Muscle layer of colon (tissue), 2 donors: ENCODE results near the gene DMBX1.

Experiments
- H3K27ac ChIP-seq: one replicate; pipeline ENCODE4 v1.7.0; 2013; ENCODE audit warnings: low read depth, mild to moderate bottlenecking, low read length, moderate library complexity
- H3K27me3 ChIP-seq, 2 donors: one replicate each; pipeline ENCODE4 v1.7.0; 2013; ENCODE audit warnings: low read length in 2 of 2, mild to moderate bottlenecking in 2 of 2; ENCODE audit not compliant: insufficient read depth in 2 of 2, control insufficient read depth in 1 of 2
- H3K36me3 ChIP-seq: one replicate; pipeline ENCODE4 v1.7.0; 2013; ENCODE audit warnings: mild to moderate bottlenecking, low read length; ENCODE audit not compliant: insufficient read depth
- H3K4me1 ChIP-seq: one replicate; pipeline ENCODE4 v1.7.0; 2013; ENCODE audit warnings: mild to moderate bottlenecking, low read length; ENCODE audit not compliant: insufficient read depth
- H3K4me3 ChIP-seq, 2 donors: one replicate each; pipeline ENCODE4 v1.7.0; 2013; ENCODE audit warnings: low read length in 2 of 2, low read depth in 1 of 2, mild to moderate bottlenecking in 1 of 2, moderate library complexity in 1 of 2
- H3K9ac ChIP-seq: one replicate; pipeline ENCODE4 v1.7.0; 2013; ENCODE audit warnings: low read length
- H3K9me3 ChIP-seq: one replicate; pipeline ENCODE4 v1.7.0; 2013; ENCODE audit warnings: mild to moderate bottlenecking, low read length
- donor health status: abdominal sarcoma.
- donor health status: Adenocarcinoma of cecum.

Gene DMBX1

GRCh38 chr1:46461809-46462448, 27.7 kb upstream of the DMBX1 start:
- Histone ChIP-seq H3K4me1 (no peaks in the 10 kb centered on the region), H3K27ac (no peak overlapping the region), H3K9ac (no peak overlapping the region), H3K9me3 (no peaks in the 10 kb centered on the region), H3K27me3 (no peaks in the 10 kb centered on the region), H3K4me3 (no peak overlapping the region), H3K36me3 (no peaks in the 10 kb centered on the region)

- H3K27me3 ChIP-seq, result peaks cover 0 to 10% of the 10 kb centered on the region in 2 donors
- no peak overlapping the region for H3K9ac ChIP-seq
- H3K36me3 ChIP-seq, result no peaks in the 10 kb centered on the region
- no peaks in the 10 kb centered on the region for H3K9me3 ChIP-seq
- no peak overlapping the region for H3K4me3 ChIP-seq
- H3K4me1 ChIP-seq, result peaks cover 5% of the 10 kb centered on the region
- H3K27ac ChIP-seq, result no peak overlapping the region
Measured at GRCh38 chr1:46464013-46464548, 25.6 kb upstream of the DMBX1 start.

GRCh38 chr1:46464915-46465314, 24.7 kb upstream of the DMBX1 start:
- Histone ChIP-seq H3K9ac (no peak overlapping the region), H3K4me3 (no peak overlapping the region), H3K4me1 (peaks cover 5% of the 10 kb centered on the region), H3K9me3 (no peaks in the 10 kb centered on the region), H3K27ac (no peak overlapping the region), H3K36me3 (no peaks in the 10 kb centered on the region), H3K27me3 (peaks cover 0 to 16% of the 10 kb centered on the region in 2 donors)

- Histone ChIP-seq H3K9me3 (no peaks in the 10 kb centered on the region), H3K27me3 (peaks cover 0 to 22% of the 10 kb centered on the region in 2 donors), H3K9ac (no peak overlapping the region), H3K4me3 (peak overlapping the region; percentile 62 to 83), H3K36me3 (no peaks in the 10 kb centered on the region), H3K4me1 (peaks cover 5% of the 10 kb centered on the region), H3K27ac (no peak overlapping the region)
Measured at GRCh38 chr1:46465981-46466476, 23.6 kb upstream of the DMBX1 start.

GRCh38 chr1:46466477-46467182, 23.0 kb upstream of the DMBX1 start:
- Histone ChIP-seq H3K9ac (no peak overlapping the region), H3K27me3 (peaks cover 0 to 22% of the 10 kb centered on the region in 2 donors), H3K27ac (no peak overlapping the region), H3K36me3 (no peaks in the 10 kb centered on the region), H3K4me3 (peak overlapping the region; percentile 62 to 83), H3K4me1 (peaks cover 5% of the 10 kb centered on the region), H3K9me3 (no peaks in the 10 kb centered on the region)

- no peak overlapping the region for H3K27ac ChIP-seq
- H3K36me3 ChIP-seq, result no peaks in the 10 kb centered on the region
- H3K9ac ChIP-seq, result no peak overlapping the region
- H3K27me3 ChIP-seq, result peaks cover 0 to 22% of the 10 kb centered on the region in 2 donors
- H3K4me1 ChIP-seq, result peaks cover 5% of the 10 kb centered on the region
- H3K4me3 ChIP-seq, result peak overlapping the region; percentile 62 to 83
- no peaks in the 10 kb centered on the region for H3K9me3 ChIP-seq
Measured at GRCh38 chr1:46467183-46467504, 22.5 kb upstream of the DMBX1 start.

GRCh38 chr1:46469881-46470280, 19.8 kb upstream of the DMBX1 start:
- peaks cover 5% of the 10 kb centered on the region for H3K4me1 ChIP-seq
- no peak overlapping the region for H3K9ac ChIP-seq
- H3K27ac ChIP-seq, result no peak overlapping the region
- H3K4me3 ChIP-seq, result no peak overlapping the region
- peaks cover 0 to 36% of the 10 kb centered on the region in 2 donors for H3K27me3 ChIP-seq
- H3K36me3 ChIP-seq, result no peaks in the 10 kb centered on the region
- H3K9me3 ChIP-seq, result no peaks in the 10 kb centered on the region

- Histone ChIP-seq H3K27me3 (peaks cover under 1 to 45% of the 10 kb centered on the region in 2 donors), H3K36me3 (no peaks in the 10 kb centered on the region), H3K4me3 (no peak overlapping the region), H3K4me1 (peaks cover 5% of the 10 kb centered on the region), H3K9me3 (no peaks in the 10 kb centered on the region), H3K9ac (no peak overlapping the region), H3K27ac (no peak overlapping the region)
Measured at GRCh38 chr1:46471848-46472492, 17.7 kb upstream of the DMBX1 start.

GRCh38 chr1:46472498-46473181, 17.0 kb upstream of the DMBX1 start:
- no peaks in the 10 kb centered on the region for H3K4me1 ChIP-seq
- H3K4me3 ChIP-seq, result no peak overlapping the region
- H3K9me3 ChIP-seq, result no peaks in the 10 kb centered on the region
- H3K27ac ChIP-seq, result no peak overlapping the region
- no peaks in the 10 kb centered on the region for H3K36me3 ChIP-seq
- H3K27me3 ChIP-seq, result peaks cover 4 to 51% of the 10 kb centered on the region in 2 donors
- H3K9ac ChIP-seq, result no peak overlapping the region

- Histone ChIP-seq H3K27ac (no peak overlapping the region), H3K27me3 (peaks cover 4 to 47% of the 10 kb centered on the region in 2 donors), H3K9ac (no peak overlapping the region), H3K9me3 (no peaks in the 10 kb centered on the region), H3K4me1 (no peaks in the 10 kb centered on the region), H3K4me3 (no peak overlapping the region), H3K36me3 (no peaks in the 10 kb centered on the region)
Measured at GRCh38 chr1:46473991-46474390, 15.6 kb upstream of the DMBX1 start.

GRCh38 chr1:46474570-46474969, 15.1 kb upstream of the DMBX1 start:
- Histone ChIP-seq H3K9ac (no peak overlapping the region), H3K27ac (no peak overlapping the region), H3K27me3 (peaks cover 4 to 41% of the 10 kb centered on the region in 2 donors), H3K4me1 (no peaks in the 10 kb centered on the region), H3K9me3 (no peaks in the 10 kb centered on the region), H3K4me3 (no peak overlapping the region), H3K36me3 (no peaks in the 10 kb centered on the region)
